Effector memory CD4-positive, alpha-beta T cell (primary cell): Measurements from ENCODE around the gene CDH4.

Experiments
- DNase-seq, 3 donors: peaks; one replicate each; pipeline ENCODE4 v3.0.0-alpha.2; 2020
- H3K27ac ChIP-seq: 2 replicates; pipeline ENCODE4 v1.7.0; 2013; ENCODE audit warnings: mild to moderate bottlenecking, low read length, moderate library complexity; ENCODE audit not compliant: insufficient read depth, poor library complexity, severe bottlenecking
- H3K27me3 ChIP-seq: replicated peaks from 2 replicates; pipeline ENCODE4 v1.7.0; 2013; ENCODE audit warnings: mild to moderate bottlenecking, low read length; ENCODE audit not compliant: insufficient read depth, control insufficient read depth, poor library complexity, severe bottlenecking
- H3K36me3 ChIP-seq: 2 replicates; pipeline ENCODE4 v1.7.0; 2013; ENCODE audit warnings: mild to moderate bottlenecking, low read length, moderate library complexity; ENCODE audit not compliant: control insufficient read depth, insufficient read depth
- H3K4me1 ChIP-seq: 2 replicates; pipeline ENCODE4 v1.7.0; 2013; ENCODE audit warnings: low read length, mild to moderate bottlenecking; ENCODE audit not compliant: control insufficient read depth, insufficient read depth, poor library complexity, severe bottlenecking
- H3K4me3 ChIP-seq: 2 replicates; pipeline ENCODE4 v1.7.0; 2013; ENCODE audit warnings: low read length, low read depth, mild to moderate bottlenecking; ENCODE audit not compliant: insufficient read depth, poor library complexity, severe bottlenecking
- H3K9me3 ChIP-seq: 2 replicates; pipeline ENCODE4 v1.7.0; 2013; ENCODE audit warnings: mild to moderate bottlenecking, low read length, moderate library complexity; ENCODE audit not compliant: control insufficient read depth

CDH4 gene

GRCh38 chr20:61930776-61931475, 678.9 kb downstream of the CDH4 start:
- no peak overlapping the region for H3K4me3 ChIP-seq
- no peaks in the 10 kb centered on the region for H3K9me3 ChIP-seq
- no peaks in the 10 kb centered on the region for H3K4me1 ChIP-seq
- H3K27ac ChIP-seq: no peak overlapping the region
- H3K27me3 ChIP-seq: no peaks in the 10 kb centered on the region
- H3K36me3 ChIP-seq: no peaks in the 10 kb centered on the region
- DNase-seq: no peak

DNA sequence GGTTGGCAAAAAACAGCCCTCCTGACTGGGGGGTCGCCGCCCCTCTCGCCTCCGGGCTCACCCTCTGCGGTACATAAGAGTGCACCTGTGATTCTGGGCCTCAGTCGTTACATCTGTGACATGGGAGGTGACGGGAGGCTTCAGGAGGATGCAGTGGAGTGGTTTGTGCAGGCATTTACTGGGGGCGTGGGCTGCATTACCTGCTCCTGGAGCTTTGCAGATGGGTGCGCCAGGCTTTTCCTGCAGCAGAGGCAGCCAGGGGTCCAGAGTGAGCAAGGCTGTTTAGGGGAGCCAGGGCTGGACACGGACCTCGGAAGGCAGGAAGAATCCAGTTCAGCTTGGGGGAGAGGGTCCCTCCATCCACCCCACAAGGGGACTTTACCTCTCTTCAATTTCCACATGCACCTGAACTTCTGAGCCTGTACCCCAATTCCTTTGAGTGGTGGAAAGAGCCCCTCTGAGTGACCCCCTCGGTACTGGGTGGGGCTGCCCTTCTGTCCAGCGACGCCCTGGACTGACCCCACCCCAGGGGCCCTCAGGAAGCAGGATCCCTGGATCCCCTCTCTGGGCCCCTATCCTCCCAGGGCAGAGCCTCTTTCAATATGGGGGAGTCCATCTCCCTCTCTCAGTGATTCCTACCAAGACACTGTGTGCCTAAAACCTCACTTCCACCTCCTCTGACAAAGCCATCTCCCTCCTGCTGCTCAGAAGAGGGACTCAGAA, 679.6 kb downstream of the CDH4 start:
- no peak for DNase-seq
- Histone ChIP-seq H3K9me3 (no peaks in the 10 kb centered on the region), H3K4me3 (no peak overlapping the region), H3K27ac (no peak overlapping the region), H3K4me1 (no peaks in the 10 kb centered on the region), H3K36me3 (no peaks in the 10 kb centered on the region), H3K27me3 (no peaks in the 10 kb centered on the region)

- Histone ChIP-seq H3K36me3 (no peaks in the 10 kb centered on the region), H3K4me3 (no peak overlapping the region), H3K4me1 (no peaks in the 10 kb centered on the region), H3K9me3 (no peaks in the 10 kb centered on the region), H3K27me3 (no peaks in the 10 kb centered on the region), H3K27ac (no peak overlapping the region)
- DNase-seq: no peak
These were observed 680.1 kb downstream of the CDH4 start for GRCh38 chr20:61932199-61932592.

GRCh38 chr20:61932711-61933480, 680.8 kb downstream of the CDH4 start:
- no peaks in the 10 kb centered on the region for H3K9me3 ChIP-seq
- H3K4me3 ChIP-seq: no peak overlapping the region
- no peaks in the 10 kb centered on the region for H3K4me1 ChIP-seq
- no peaks in the 10 kb centered on the region for H3K36me3 ChIP-seq
- no peak for DNase-seq
- no peak overlapping the region for H3K27ac ChIP-seq
- no peaks in the 10 kb centered on the region for H3K27me3 ChIP-seq

- no peak overlapping the region for H3K27ac ChIP-seq
- H3K4me1 ChIP-seq: no peaks in the 10 kb centered on the region
- no peak overlapping the region for H3K4me3 ChIP-seq
- H3K9me3 ChIP-seq: no peaks in the 10 kb centered on the region
- no peaks in the 10 kb centered on the region for H3K36me3 ChIP-seq
- DNase-seq: no peak
- no peaks in the 10 kb centered on the region for H3K27me3 ChIP-seq
These were observed 681.5 kb downstream of the CDH4 start for GRCh38 chr20:61933481-61933950.

- no peaks in the 10 kb centered on the region for H3K9me3 ChIP-seq
- no peak overlapping the region for H3K4me3 ChIP-seq
- H3K4me1 ChIP-seq: no peaks in the 10 kb centered on the region
- DNase-seq: no peak
- no peak overlapping the region for H3K27ac ChIP-seq
- H3K36me3 ChIP-seq: no peaks in the 10 kb centered on the region
- no peaks in the 10 kb centered on the region for H3K27me3 ChIP-seq
These were observed 682.1 kb downstream of the CDH4 start for GRCh38 chr20:61933951-61934715.

GRCh38 chr20:61934716-61935530, 682.9 kb downstream of the CDH4 start:
- DNase-seq: no peak

DNA sequence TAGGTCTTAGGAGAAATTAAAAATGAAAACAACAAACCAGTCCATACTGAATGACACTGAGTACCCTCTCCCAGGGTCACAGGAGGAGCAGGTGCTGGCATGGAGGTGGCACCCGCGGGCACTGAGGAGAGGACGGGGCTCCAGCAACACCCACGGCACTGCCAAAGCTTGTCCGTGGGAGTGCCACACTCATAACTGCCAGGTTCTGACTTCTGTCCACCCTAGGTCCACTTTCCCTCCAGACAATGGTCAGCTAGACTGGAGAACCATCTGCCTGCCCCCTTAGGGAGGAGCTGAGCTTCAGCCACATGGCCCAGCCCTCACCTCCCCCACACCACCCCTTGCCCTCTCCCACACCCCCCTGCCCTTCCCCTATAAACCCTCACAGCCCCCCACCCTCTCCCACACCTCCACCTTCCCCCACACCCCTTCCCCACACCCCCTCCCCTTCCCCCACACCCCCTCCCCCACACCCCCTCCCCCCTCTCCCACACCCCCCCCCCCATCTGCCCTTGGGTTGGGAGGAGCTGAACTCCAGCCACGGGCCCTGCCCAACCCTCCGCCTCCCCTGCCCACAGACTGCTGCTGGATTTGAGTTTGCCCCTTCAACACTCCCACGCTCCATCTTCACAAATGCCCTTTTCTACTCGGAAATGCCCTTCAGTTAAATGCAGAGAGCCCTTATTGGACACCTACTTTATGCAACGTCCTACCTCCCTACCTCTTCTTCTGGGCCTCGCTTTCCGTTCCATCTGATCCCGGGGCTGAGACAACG, 684.1 kb downstream of the CDH4 start:
- Histone ChIP-seq H3K27ac (no peak overlapping the region), H3K4me3 (no peak overlapping the region), H3K9me3 (no peaks in the 10 kb centered on the region), H3K4me1 (no peaks in the 10 kb centered on the region), H3K27me3 (no peaks in the 10 kb centered on the region), H3K36me3 (no peaks in the 10 kb centered on the region)
- DNase-seq: no peak

More at GRCh38 chr20:61934716-61935530, 682.9 kb downstream of the CDH4 start:
- Histone ChIP-seq H3K27ac (no peak overlapping the region), H3K4me1 (no peaks in the 10 kb centered on the region), H3K36me3 (no peaks in the 10 kb centered on the region), H3K27me3 (no peaks in the 10 kb centered on the region), H3K9me3 (no peaks in the 10 kb centered on the region), H3K4me3 (no peak overlapping the region)
